Breast epithelium (tissue), 3 donors: Measurements from ENCODE around the gene WDHD1.
"Not testable (repeated sequence)": the region's sequence is repeated elsewhere in the genome, so short reads cannot be mapped to it uniquely, and the experiment has no call there.

Experiments used
- CTCF ChIP-seq, 3 donors: fragments of 450-650 bp; IDR thresholded peaks; one replicate each; pipeline ENCODE4 v1.5.1; 2016 to 2017; ENCODE audit warnings: antibody characterized with exemption in 3 of 3, mild to moderate bottlenecking in 3 of 3, moderate library complexity in 3 of 3
- POLR2A ChIP-seq: fragments of 450-650 bp; IDR thresholded peaks from one replicate; pipeline ENCODE4 v1.6.1; 2016; ENCODE audit warnings: antibody characterized with exemption, mild to moderate bottlenecking, moderate library complexity
- POLR2AphosphoS5 ChIP-seq, 3 donors: sonication (generic); formaldehyde crosslinking; IDR thresholded peaks; one replicate each; pipeline ENCODE4 v1.6.1; 2017; ENCODE audit warnings: antibody characterized with exemption in 3 of 3

GRCh38 chr14:55064896-55065295 is 38.0 kb upstream of the WDHD1 start:
- not testable (repeated sequence) for TF ChIP-seq CTCF (IDR thresholded peaks at IDR 0.05); POLR2A; POLR2AphosphoS5 (IDR thresholded peaks at IDR 0.05)
